ENCODE data around the gene SLC39A7. TPM values are rescaled to one million over a fixed set of nuclear protein-coding genes. Genes with fewer than 3 reads are reported as not detected.

Gene SLC39A7
- total and polyA plus RNA-seq, 2 of the 13 experiments (the other 11 are each of a cell fraction or from before 2014, with no cell fraction given) = 142 to 229 TPM

DNA sequence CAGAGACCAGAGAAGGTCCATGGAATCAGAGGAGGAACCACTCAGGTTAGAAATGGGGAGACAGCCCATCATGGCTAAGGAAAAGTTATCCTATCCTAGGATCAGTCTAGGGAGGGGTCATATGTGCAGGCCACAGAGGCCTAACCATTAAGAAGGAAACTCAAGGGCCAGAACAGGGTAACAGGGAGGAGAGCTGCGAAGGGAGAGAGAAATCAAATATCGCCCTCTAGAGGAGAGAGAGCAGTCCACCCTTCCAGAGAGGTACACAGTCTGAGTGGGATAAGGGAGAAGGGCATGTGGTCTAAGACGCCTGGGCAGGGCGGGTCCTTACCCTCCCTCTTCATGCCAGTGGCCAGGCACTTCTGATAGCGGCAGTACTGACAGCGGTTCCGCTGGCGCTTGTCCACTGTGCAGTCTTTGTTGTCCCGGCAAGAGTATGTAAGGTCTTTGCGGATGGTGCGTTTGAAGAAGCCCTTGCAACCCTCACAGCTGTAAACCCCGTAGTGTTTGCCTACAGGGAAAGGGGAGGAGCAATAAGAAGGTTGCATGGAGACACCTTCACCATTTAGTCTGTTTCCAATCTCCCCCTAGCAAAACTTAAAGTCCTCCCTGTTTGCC is 3.1 kb upstream of the SLC39A7 start (continued):
- TF ChIP-seq, protein P1, sequence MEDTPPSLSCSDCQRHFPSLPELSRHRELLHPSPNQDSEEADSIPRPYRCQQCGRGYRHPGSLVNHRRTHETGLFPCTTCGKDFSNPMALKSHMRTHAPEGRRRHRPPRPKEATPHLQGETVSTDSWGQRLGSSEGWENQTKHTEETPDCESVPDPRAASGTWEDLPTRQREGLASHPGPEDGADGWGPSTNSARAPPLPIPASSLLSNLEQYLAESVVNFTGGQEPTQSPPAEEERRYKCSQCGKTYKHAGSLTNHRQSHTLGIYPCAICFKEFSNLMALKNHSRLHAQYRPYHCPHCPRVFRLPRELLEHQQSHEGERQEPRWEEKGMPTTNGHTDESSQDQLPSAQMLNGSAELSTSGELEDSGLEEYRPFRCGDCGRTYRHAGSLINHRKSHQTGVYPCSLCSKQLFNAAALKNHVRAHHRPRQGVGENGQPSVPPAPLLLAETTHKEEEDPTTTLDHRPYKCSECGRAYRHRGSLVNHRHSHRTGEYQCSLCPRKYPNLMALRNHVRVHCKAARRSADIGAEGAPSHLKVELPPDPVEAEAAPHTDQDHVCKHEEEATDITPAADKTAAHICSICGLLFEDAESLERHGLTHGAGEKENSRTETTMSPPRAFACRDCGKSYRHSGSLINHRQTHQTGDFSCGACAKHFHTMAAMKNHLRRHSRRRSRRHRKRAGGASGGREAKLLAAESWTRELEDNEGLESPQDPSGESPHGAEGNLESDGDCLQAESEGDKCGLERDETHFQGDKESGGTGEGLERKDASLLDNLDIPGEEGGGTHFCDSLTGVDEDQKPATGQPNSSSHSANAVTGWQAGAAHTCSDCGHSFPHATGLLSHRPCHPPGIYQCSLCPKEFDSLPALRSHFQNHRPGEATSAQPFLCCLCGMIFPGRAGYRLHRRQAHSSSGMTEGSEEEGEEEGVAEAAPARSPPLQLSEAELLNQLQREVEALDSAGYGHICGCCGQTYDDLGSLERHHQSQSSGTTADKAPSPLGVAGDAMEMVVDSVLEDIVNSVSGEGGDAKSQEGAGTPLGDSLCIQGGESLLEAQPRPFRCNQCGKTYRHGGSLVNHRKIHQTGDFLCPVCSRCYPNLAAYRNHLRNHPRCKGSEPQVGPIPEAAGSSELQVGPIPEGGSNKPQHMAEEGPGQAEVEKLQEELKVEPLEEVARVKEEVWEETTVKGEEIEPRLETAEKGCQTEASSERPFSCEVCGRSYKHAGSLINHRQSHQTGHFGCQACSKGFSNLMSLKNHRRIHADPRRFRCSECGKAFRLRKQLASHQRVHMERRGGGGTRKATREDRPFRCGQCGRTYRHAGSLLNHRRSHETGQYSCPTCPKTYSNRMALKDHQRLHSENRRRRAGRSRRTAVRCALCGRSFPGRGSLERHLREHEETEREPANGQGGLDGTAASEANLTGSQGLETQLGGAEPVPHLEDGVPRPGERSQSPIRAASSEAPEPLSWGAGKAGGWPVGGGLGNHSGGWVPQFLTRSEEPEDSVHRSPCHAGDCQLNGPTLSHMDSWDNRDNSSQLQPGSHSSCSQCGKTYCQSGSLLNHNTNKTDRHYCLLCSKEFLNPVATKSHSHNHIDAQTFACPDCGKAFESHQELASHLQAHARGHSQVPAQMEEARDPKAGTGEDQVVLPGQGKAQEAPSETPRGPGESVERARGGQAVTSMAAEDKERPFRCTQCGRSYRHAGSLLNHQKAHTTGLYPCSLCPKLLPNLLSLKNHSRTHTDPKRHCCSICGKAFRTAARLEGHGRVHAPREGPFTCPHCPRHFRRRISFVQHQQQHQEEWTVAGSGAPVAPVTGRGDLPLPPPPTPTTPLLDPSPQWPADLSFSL (CRISPR knock-in tag; IDR thresholded peaks at IDR 0.05) = 0 out of 2 replicates have a peak, but pooled peaks have one; percentile 40
- TF ChIP-seq, protein P2, sequence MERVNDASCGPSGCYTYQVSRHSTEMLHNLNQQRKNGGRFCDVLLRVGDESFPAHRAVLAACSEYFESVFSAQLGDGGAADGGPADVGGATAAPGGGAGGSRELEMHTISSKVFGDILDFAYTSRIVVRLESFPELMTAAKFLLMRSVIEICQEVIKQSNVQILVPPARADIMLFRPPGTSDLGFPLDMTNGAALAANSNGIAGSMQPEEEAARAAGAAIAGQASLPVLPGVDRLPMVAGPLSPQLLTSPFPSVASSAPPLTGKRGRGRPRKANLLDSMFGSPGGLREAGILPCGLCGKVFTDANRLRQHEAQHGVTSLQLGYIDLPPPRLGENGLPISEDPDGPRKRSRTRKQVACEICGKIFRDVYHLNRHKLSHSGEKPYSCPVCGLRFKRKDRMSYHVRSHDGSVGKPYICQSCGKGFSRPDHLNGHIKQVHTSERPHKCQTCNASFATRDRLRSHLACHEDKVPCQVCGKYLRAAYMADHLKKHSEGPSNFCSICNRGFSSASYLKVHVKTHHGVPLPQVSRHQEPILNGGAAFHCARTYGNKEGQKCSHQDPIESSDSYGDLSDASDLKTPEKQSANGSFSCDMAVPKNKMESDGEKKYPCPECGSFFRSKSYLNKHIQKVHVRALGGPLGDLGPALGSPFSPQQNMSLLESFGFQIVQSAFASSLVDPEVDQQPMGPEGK (CRISPR knock-in tag; IDR thresholded peaks at IDR 0.05) = peak; percentile 52
- TF ChIP-seq, protein P3, sequence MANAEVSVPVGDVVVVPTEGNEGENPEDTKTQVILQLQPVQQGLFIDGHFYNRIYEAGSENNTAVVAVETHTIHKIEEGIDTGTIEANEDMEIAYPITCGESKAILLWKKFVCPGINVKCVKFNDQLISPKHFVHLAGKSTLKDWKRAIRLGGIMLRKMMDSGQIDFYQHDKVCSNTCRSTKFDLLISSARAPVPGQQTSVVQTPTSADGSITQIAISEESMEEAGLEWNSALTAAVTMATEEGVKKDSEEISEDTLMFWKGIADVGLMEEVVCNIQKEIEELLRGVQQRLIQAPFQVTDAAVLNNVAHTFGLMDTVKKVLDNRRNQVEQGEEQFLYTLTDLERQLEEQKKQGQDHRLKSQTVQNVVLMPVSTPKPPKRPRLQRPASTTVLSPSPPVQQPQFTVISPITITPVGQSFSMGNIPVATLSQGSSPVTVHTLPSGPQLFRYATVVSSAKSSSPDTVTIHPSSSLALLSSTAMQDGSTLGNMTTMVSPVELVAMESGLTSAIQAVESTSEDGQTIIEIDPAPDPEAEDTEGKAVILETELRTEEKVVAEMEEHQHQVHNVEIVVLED (CRISPR knock-in tag; IDR thresholded peaks at IDR 0.05; ENCODE audit: borderline replicate concordance) = no peak
- TF ChIP-seq GATAD1 (CRISPR knock-in tag; IDR thresholded peaks at IDR 0.05) = peak; percentile 59; the same call in 1 of the 2 replicates
- TF ChIP-seq FOSL1 (CRISPR knock-in tag; IDR thresholded peaks at IDR 0.05; ENCODE audit: borderline replicate concordance) = no peak
- TF ChIP-seq SAP130 (CRISPR knock-in tag; IDR thresholded peaks at IDR 0.05; ENCODE audit: low read depth) = peak; percentile 57
- no peak for TF ChIP-seq NR3C1 (CRISPR knock-in tag; IDR thresholded peaks at IDR 0.05)
- TF ChIP-seq, protein P4, sequence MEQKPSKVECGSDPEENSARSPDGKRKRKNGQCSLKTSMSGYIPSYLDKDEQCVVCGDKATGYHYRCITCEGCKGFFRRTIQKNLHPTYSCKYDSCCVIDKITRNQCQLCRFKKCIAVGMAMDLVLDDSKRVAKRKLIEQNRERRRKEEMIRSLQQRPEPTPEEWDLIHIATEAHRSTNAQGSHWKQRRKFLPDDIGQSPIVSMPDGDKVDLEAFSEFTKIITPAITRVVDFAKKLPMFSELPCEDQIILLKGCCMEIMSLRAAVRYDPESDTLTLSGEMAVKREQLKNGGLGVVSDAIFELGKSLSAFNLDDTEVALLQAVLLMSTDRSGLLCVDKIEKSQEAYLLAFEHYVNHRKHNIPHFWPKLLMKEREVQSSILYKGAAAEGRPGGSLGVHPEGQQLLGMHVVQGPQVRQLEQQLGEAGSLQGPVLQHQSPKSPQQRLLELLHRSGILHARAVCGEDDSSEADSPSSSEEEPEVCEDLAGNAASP (CRISPR knock-in tag; IDR thresholded peaks at IDR 0.05; ENCODE audit: borderline replicate concordance) = peak; percentile 12; the same call in 1 of the 2 replicates
- TF ChIP-seq, protein P5, sequence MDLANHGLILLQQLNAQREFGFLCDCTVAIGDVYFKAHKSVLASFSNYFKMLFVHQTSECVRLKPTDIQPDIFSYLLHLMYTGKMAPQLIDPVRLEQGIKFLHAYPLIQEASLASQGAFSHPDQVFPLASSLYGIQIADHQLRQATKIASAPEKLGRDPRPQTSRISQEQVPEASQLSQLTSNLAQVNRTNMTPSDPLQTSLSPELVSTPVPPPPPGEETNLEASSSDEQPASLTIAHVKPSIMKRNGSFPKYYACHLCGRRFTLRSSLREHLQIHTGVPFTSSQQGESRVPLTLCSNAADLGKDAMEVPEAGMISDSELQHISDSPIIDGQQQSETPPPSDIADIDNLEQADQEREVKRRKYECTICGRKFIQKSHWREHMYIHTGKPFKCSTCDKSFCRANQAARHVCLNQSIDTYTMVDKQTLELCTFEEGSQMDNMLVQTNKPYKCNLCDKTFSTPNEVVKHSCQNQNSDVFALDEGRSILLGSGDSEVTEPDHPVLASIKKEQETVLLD (CRISPR knock-in tag; IDR thresholded peaks at IDR 0.05; ENCODE audit: low read depth) = peak; percentile 5; the same call in 1 of the 2 replicates
- TF ChIP-seq TEAD3 (CRISPR knock-in tag; optimal IDR thresholded peaks at IDR 0.05; ENCODE audit: borderline replicate concordance) = peak; percentile 33
- TF ChIP-seq HCFC1 (IDR thresholded peaks at IDR 0.05; ENCODE audit: low read depth, low read length) = no peak
- no peak for TF ChIP-seq ZNF629 (CRISPR knock-in tag; conservative IDR thresholded peaks at IDR 0.05)
- TF ChIP-seq CHD4 (IDR thresholded peaks at IDR 0.05; ENCODE audit: borderline replicate concordance, low read length) = peak; percentile 77; the same call in 1 of the 2 replicates
- 0 out of 2 replicates have a peak, but pooled peaks have one; percentile 3 for TF ChIP-seq ZNF598 (CRISPR knock-in tag; IDR thresholded peaks at IDR 0.05; ENCODE audit: borderline replicate concordance)
- TF ChIP-seq RARA (CRISPR knock-in tag; IDR thresholded peaks at IDR 0.05) = peak; percentile 37; the same call in 1 of the 2 replicates
- TF ChIP-seq KAT8 (CRISPR knock-in tag; IDR thresholded peaks at IDR 0.05) = peak; percentile 35; the same call in 1 of the 2 replicates
